ENCODE results near the gene AIG1. TPM values are rescaled to one million over a fixed set of nuclear protein-coding genes. Genes with fewer than 3 reads are reported as not detected.

AIG1 gene
- total RNA-seq, 6 experiments from 2014 or later = 50.7 to 70.5 (median 52.5) TPM

DNA sequence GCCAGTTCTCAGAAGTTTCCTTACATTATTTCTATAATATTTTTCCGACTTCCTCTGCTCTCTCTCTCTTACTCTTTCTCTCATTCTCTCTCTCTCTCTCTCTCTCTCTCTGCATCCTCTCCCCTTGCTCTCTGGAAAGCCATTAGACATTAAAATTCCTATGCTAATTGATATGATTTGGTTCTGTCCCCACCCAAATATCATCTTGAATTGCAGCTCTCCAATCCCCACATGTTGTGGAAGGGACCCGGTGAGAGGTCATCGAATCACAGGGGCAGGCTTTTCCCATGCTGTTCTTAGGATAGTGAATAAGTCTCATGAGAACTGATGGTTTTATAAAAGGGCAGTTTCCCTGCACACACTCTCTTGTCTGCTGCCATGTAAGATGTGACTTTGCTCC lies 315.7 kb downstream of the AIG1 start:
- Mint-ChIP-seq H3K4me1 (ENCODE audit: low read depth) (no peaks in the 10 kb centered on the region), H3K9me3 (no peaks in the 10 kb centered on the region), H3K27ac (no peak overlapping the region), H3K4me3 (no peak overlapping the region), H3K27me3 (ENCODE audit: insufficient read depth) (peaks cover 19% of the 10 kb centered on the region), H3K36me3 (ENCODE audit: low read depth) (no peaks in the 10 kb centered on the region)
- TF ChIP-seq, protein P1, sequence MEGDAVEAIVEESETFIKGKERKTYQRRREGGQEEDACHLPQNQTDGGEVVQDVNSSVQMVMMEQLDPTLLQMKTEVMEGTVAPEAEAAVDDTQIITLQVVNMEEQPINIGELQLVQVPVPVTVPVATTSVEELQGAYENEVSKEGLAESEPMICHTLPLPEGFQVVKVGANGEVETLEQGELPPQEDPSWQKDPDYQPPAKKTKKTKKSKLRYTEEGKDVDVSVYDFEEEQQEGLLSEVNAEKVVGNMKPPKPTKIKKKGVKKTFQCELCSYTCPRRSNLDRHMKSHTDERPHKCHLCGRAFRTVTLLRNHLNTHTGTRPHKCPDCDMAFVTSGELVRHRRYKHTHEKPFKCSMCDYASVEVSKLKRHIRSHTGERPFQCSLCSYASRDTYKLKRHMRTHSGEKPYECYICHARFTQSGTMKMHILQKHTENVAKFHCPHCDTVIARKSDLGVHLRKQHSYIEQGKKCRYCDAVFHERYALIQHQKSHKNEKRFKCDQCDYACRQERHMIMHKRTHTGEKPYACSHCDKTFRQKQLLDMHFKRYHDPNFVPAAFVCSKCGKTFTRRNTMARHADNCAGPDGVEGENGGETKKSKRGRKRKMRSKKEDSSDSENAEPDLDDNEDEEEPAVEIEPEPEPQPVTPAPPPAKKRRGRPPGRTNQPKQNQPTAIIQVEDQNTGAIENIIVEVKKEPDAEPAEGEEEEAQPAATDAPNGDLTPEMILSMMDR (IDR thresholded peaks at IDR 0.05) = no peak
- DNase-seq = no peak

DNA sequence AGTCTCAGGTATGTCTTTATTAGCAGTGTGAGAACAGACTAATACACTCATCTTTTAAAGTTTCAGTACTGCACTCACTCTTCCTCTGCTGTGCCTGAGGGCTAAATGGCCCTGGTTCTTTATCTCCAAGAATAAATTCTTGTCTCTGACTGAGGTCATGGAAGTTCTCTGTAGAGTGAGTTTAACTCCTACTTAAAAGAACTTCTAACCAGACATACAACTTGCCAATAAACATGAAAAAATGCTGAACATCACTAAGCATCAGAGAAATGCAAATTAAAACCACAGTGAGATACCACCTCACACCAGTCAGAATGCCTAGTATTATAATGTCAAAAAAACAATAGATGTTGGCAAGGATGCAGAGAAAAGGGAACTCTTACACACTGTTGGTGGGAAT lies 316.2 kb downstream of the AIG1 start:
- no peak for DNase-seq
- no peaks in the 10 kb centered on the region for H3K4me1 Mint-ChIP-seq (ENCODE audit: low read depth)
- peaks cover 4% of the 10 kb centered on the region; the same call in 1 of the 2 replicates for H3K36me3 Mint-ChIP-seq (ENCODE audit: low read depth)
- TF ChIP-seq, protein P1 (IDR thresholded peaks at IDR 0.05) = no peak
- H3K9me3 Mint-ChIP-seq = no peaks in the 10 kb centered on the region
- peaks cover 23% of the 10 kb centered on the region for H3K27me3 Mint-ChIP-seq (ENCODE audit: insufficient read depth)
- no peak overlapping the region for H3K4me3 Mint-ChIP-seq
- H3K27ac Mint-ChIP-seq = no peak overlapping the region

DNA sequence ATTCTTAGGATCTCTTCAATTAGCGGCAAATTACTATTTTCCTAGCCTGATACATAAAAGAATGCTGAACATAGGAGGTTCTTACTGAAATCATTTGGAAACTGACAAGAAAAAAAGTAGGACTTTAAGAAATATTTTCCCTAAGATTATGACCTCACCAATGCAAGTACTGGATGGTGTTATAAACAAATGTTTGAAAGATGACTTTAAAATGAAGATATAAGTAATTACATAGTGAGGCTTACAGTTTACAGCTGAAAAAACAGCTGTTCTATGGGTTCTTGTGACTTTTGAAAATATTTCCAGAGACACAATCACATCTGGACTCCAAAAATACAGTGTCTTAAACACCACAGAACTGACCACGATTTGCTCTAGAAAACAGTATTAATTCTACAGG lies 324.9 kb downstream of the AIG1 start:
- TF ChIP-seq, protein P1 (IDR thresholded peaks at IDR 0.05) = no peak
- H3K4me1 Mint-ChIP-seq (ENCODE audit: low read depth) = no peaks in the 10 kb centered on the region
- H3K27ac Mint-ChIP-seq = no peak overlapping the region
- H3K9me3 Mint-ChIP-seq = peaks cover 4% of the 10 kb centered on the region; the same call in 1 of the 2 replicates
- H3K36me3 Mint-ChIP-seq (ENCODE audit: low read depth) = peaks cover 9% of the 10 kb centered on the region; the same call in 1 of the 2 replicates
- H3K27me3 Mint-ChIP-seq (ENCODE audit: insufficient read depth) = peaks cover 28% of the 10 kb centered on the region
- DNase-seq = no peak
- H3K4me3 Mint-ChIP-seq = no peak overlapping the region

DNA sequence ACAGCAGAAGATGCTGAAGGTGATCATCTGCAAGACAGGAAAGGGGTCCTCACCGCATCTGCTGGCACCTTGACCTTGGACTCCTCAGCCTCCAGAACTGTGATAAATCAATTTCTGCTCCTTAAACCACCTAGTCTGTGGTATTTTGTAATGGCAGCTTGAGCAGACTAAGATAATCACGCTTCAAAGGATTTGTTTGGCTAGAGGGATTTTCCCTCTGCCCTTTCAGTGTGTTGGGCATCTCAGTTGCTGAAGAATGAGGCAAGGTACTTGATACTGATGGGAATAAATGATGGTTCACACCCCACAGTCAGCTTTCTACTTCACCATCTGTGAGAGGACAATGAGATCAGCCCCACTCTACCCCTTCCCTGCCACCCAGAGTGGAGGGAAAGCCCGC lies 329.6 kb downstream of the AIG1 start:
- no peak overlapping the region for H3K4me3 Mint-ChIP-seq
- DNase-seq = no peak
- H3K27ac Mint-ChIP-seq = no peak overlapping the region
- TF ChIP-seq, protein P1 (IDR thresholded peaks at IDR 0.05) = no peak
- no peaks in the 10 kb centered on the region for H3K9me3 Mint-ChIP-seq
- 0 out of 2 replicates have a peak, but pooled peaks cover 7% of the 10 kb centered on the region for H3K4me1 Mint-ChIP-seq (ENCODE audit: low read depth)
- no peaks in the 10 kb centered on the region for H3K36me3 Mint-ChIP-seq (ENCODE audit: low read depth)
- H3K27me3 Mint-ChIP-seq (ENCODE audit: insufficient read depth) = peaks cover 24% of the 10 kb centered on the region

Other genes with a start within 250 kb of the AIG1 start
- 10 to 100 TPM; 14.0 to 19.5 (median 17.1) TPM for gene HIVEP2, start 115.7 kb upstream of the AIG1 start, total RNA-seq (2021; fragmentation: NEBNext Ultra II Directional; extraction: Animal tissue kit (Norgen Biotek cat#: 25700))

Measured in HFFc6 (cell line).